ENCODE results near the gene LYL1. TPM values are rescaled to one million over a fixed set of nuclear protein-coding genes. Genes with fewer than 3 reads are reported as not detected.

The LYL1 gene
- polyA plus RNA-seq, 1 donor from 2014 or later: not detected

GRCh38 chr19:13051557-13052165 lies 51.0 kb downstream of the LYL1 start:
- TF ChIP-seq, protein P1, sequence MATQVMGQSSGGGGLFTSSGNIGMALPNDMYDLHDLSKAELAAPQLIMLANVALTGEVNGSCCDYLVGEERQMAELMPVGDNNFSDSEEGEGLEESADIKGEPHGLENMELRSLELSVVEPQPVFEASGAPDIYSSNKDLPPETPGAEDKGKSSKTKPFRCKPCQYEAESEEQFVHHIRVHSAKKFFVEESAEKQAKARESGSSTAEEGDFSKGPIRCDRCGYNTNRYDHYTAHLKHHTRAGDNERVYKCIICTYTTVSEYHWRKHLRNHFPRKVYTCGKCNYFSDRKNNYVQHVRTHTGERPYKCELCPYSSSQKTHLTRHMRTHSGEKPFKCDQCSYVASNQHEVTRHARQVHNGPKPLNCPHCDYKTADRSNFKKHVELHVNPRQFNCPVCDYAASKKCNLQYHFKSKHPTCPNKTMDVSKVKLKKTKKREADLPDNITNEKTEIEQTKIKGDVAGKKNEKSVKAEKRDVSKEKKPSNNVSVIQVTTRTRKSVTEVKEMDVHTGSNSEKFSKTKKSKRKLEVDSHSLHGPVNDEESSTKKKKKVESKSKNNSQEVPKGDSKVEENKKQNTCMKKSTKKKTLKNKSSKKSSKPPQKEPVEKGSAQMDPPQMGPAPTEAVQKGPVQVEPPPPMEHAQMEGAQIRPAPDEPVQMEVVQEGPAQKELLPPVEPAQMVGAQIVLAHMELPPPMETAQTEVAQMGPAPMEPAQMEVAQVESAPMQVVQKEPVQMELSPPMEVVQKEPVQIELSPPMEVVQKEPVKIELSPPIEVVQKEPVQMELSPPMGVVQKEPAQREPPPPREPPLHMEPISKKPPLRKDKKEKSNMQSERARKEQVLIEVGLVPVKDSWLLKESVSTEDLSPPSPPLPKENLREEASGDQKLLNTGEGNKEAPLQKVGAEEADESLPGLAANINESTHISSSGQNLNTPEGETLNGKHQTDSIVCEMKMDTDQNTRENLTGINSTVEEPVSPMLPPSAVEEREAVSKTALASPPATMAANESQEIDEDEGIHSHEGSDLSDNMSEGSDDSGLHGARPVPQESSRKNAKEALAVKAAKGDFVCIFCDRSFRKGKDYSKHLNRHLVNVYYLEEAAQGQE (IDR thresholded peaks at IDR 0.05; ENCODE audit: borderline replicate concordance): no peak
- TF ChIP-seq POLR2AphosphoS5 (IDR thresholded peaks at IDR 0.05) (no peak), TAF1 (IDR thresholded peaks at IDR 0.05; ENCODE audit: low read depth) (no peak), EZH2 (IDR thresholded peaks at IDR 0.05; ENCODE audit: borderline replicate concordance, insufficient read depth, low read length, poor library complexity, severe bottlenecking) (no peak), EP300 (conservative IDR thresholded peaks at IDR 0.05; ENCODE audit: poor library complexity, severe bottlenecking) (no peak), RAD21 (conservative IDR thresholded peaks at IDR 0.05) (no peak), MXI1 (conservative IDR thresholded peaks at IDR 0.05; ENCODE audit: poor library complexity, severe bottlenecking) (no peak), SMC3 (conservative IDR thresholded peaks at IDR 0.05; ENCODE audit: poor library complexity) (no peak)
- TF ChIP-seq, protein P2, sequence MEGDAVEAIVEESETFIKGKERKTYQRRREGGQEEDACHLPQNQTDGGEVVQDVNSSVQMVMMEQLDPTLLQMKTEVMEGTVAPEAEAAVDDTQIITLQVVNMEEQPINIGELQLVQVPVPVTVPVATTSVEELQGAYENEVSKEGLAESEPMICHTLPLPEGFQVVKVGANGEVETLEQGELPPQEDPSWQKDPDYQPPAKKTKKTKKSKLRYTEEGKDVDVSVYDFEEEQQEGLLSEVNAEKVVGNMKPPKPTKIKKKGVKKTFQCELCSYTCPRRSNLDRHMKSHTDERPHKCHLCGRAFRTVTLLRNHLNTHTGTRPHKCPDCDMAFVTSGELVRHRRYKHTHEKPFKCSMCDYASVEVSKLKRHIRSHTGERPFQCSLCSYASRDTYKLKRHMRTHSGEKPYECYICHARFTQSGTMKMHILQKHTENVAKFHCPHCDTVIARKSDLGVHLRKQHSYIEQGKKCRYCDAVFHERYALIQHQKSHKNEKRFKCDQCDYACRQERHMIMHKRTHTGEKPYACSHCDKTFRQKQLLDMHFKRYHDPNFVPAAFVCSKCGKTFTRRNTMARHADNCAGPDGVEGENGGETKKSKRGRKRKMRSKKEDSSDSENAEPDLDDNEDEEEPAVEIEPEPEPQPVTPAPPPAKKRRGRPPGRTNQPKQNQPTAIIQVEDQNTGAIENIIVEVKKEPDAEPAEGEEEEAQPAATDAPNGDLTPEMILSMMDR (IDR thresholded peaks at IDR 0.05; ENCODE audit: poor library complexity, severe bottlenecking): no peak
- Histone ChIP-seq H3F3A (ENCODE audit: insufficient read depth, low read length, poor library complexity, severe bottlenecking) (no peaks in the 10 kb centered on the region), H3K27me3 (ENCODE audit: insufficient read depth, low read depth, low read length) (peaks cover 83% of the 10 kb centered on the region)

GRCh38 chr19:13050274-13050673 lies 52.4 kb downstream of the LYL1 start:
- Histone ChIP-seq H3K9me3 (ENCODE audit: low read length) (no peaks in the 10 kb centered on the region), H3K36me3 (ENCODE audit: insufficient read depth, low read length) (no peaks in the 10 kb centered on the region), H3F3A (ENCODE audit: insufficient read depth, low read length, poor library complexity, severe bottlenecking) (no peaks in the 10 kb centered on the region), H3K4me3 (ENCODE audit: low read length) (no peak overlapping the region), H3K27me3 (ENCODE audit: insufficient read depth, low read depth, low read length) (peaks cover 83% of the 10 kb centered on the region), H3K79me2 (replicated peaks; ENCODE audit: insufficient read depth, low read length) (no peaks in the 10 kb centered on the region), H3K4me2 (ENCODE audit: low read length) (no peak overlapping the region), H4K20me1 (ENCODE audit: insufficient read depth) (no peaks in the 10 kb centered on the region), H3K9me2 (ENCODE audit: insufficient read depth, low read length) (no peaks in the 10 kb centered on the region), H2AFZ (ENCODE audit: low read depth, low read length) (no peak overlapping the region), H3K9ac (ENCODE audit: low read length) (no peak overlapping the region), H3K27ac (ENCODE audit: low read length) (no peak overlapping the region)
- TF ChIP-seq EP300 (conservative IDR thresholded peaks at IDR 0.05; ENCODE audit: poor library complexity, severe bottlenecking) (no peak), EZH2 (IDR thresholded peaks at IDR 0.05; ENCODE audit: borderline replicate concordance, insufficient read depth, low read length, poor library complexity, severe bottlenecking) (no peak), RAD21 (conservative IDR thresholded peaks at IDR 0.05) (no peak), TAF1 (IDR thresholded peaks at IDR 0.05; ENCODE audit: low read depth) (no peak), POLR2AphosphoS5 (IDR thresholded peaks at IDR 0.05) (no peak), MXI1 (conservative IDR thresholded peaks at IDR 0.05; ENCODE audit: poor library complexity, severe bottlenecking) (no peak), SMC3 (conservative IDR thresholded peaks at IDR 0.05; ENCODE audit: poor library complexity) (no peak)
- TF ChIP-seq, protein P2 (IDR thresholded peaks at IDR 0.05; ENCODE audit: poor library complexity, severe bottlenecking): no peak
- TF ChIP-seq, protein P1 (IDR thresholded peaks at IDR 0.05; ENCODE audit: borderline replicate concordance): no peak

More at GRCh38 chr19:13051557-13052165, 51.0 kb downstream of the LYL1 start:
- H3K9me3 ChIP-seq (ENCODE audit: low read length): no peaks in the 10 kb centered on the region
- H3K4me2 ChIP-seq (ENCODE audit: low read length): no peak overlapping the region
- H4K20me1 ChIP-seq (ENCODE audit: insufficient read depth): no peaks in the 10 kb centered on the region
- peak overlapping the region; percentile 3 for H2AFZ ChIP-seq (ENCODE audit: low read depth, low read length)
- peak overlapping the region; percentile 40 for H3K4me3 ChIP-seq (ENCODE audit: low read length)
- H3K36me3 ChIP-seq (ENCODE audit: insufficient read depth, low read length): no peaks in the 10 kb centered on the region
- H3K79me2 ChIP-seq (replicated peaks; ENCODE audit: insufficient read depth, low read length): no peaks in the 10 kb centered on the region
- no peak overlapping the region for H3K9ac ChIP-seq (ENCODE audit: low read length)
- H3K9me2 ChIP-seq (ENCODE audit: insufficient read depth, low read length): no peaks in the 10 kb centered on the region
- H3K27ac ChIP-seq (ENCODE audit: low read length): no peak overlapping the region
